Sigmoid colon (tissue), 7 donors: ENCODE measurements around the gene MAST4. TPM values are rescaled to one million over a fixed set of nuclear protein-coding genes. Genes with fewer than 3 reads are reported as not detected.

Source experiments
- DNase-seq: peaks from one replicate; pipeline ENCODE4 v3.0.0-alpha.2; 2019
- H3K27ac ChIP-seq, 4 donors: fragments of 200-600 bp; sonication (generic); one replicate each; pipeline ENCODE4 v1.5.1; 2016 to 2019; ENCODE audit warnings: mild to moderate bottlenecking in 1 of 4
- H3K27me3 ChIP-seq, 3 donors: fragments of 200-600 bp; sonication (generic); one replicate each; pipeline ENCODE4 v1.5.1; 2019; ENCODE audit warnings: mild to moderate bottlenecking in 1 of 3
- H3K36me3 ChIP-seq, 4 donors: fragments of 200-600 bp; sonication (generic); one replicate each; pipeline ENCODE4 v1.5.1; 2016 to 2019
- H3K4me1 ChIP-seq, 4 donors: fragments of 200-600 bp; sonication (generic); one replicate each; pipeline ENCODE4 v1.5.1; 2017 to 2019
- H3K4me3 ChIP-seq, 4 donors: fragments of 200-600 bp; sonication (generic); one replicate each; pipeline ENCODE4 v1.5.1; 2017 to 2019; ENCODE audit warnings: mild to moderate bottlenecking in 2 of 4, moderate library complexity in 1 of 4
- H3K9me3 ChIP-seq, 4 donors: fragments of 200-600 bp in 3 of 4; sonication (generic) in 3 of 4; one replicate each; pipeline versions ENCODE4 v1.5.1 to v1.6.1; 2013 to 2019
- CTCF ChIP-seq, 4 experiments: fragments of 450-650 bp in 3 of 4; fragments of 200-600 bp in 1 of 4; IDR thresholded peaks; one replicate each; pipeline ENCODE4 v1.5.1; 2016 to 2019; ENCODE audit warnings: antibody characterized with exemption in 4 of 4, mild to moderate bottlenecking in 3 of 4, moderate library complexity in 2 of 4
- EP300 ChIP-seq, 4 donors: sonication (generic); formaldehyde crosslinking; IDR thresholded peaks; one replicate each; pipeline ENCODE4 v1.6.1; 2017; ENCODE audit warnings: antibody characterized with exemption in 4 of 4
- POLR2A ChIP-seq, 2 donors: fragments of 450-650 bp; IDR thresholded peaks; one replicate each; pipeline ENCODE4 v1.6.1; 2016; ENCODE audit warnings: antibody characterized with exemption in 2 of 2, mild to moderate bottlenecking in 2 of 2, moderate library complexity in 2 of 2
- POLR2AphosphoS5 ChIP-seq, 4 donors: sonication (generic); formaldehyde crosslinking; IDR thresholded peaks; one replicate each; pipeline ENCODE4 v1.6.1; 2017; ENCODE audit warnings: antibody characterized with exemption in 4 of 4
- WGBS, 2 donors: extraction: QIAGEN DNeasy Blood & Tissue Kit; methylation state at CpG; one replicate each; pipeline ENCODE4 v1.1.7; 2013; 5-methylcytosine and 5-hydroxymethylcytosine counted together
- intact Hi-C: fragments of 100-400 bp; cut with DNase I; formaldehyde crosslinking; loops from one replicate; pipeline ENCODE4 v1.15.1; 2023
- polyA plus RNA-seq, 3 donors: library from polyadenylated mRNA; stranded (reverse); fragments of 200-250 nt; gene quantifications; one replicate each; pipeline ENCODE4 v1.2.3, GENCODE V29; 2013
- total RNA-seq, 4 donors: library from RNA; depleted of rRNA; stranded (reverse); fragments of >200 nt; gene quantifications; one replicate each; pipeline ENCODE4 v1.1.0, GENCODE V29; 2016
- donor health status: healthy with polysubstance abuse.
- donor health status: Bipolar disorder and iron deficiency.
- donor health status: healthy.

The MAST4 gene
- total and polyA plus RNA-seq, 7 donors = 1.6 to 30.7 (median 15.7) TPM

GRCh38 chr5:66824476-66824875 lies 228.3 kb downstream of the MAST4 start:
- TF ChIP-seq CTCF (IDR thresholded peaks at IDR 0.05) (no peak), EP300 (IDR thresholded peaks at IDR 0.05) (no peak), POLR2AphosphoS5 (IDR thresholded peaks at IDR 0.05) (no peak), POLR2A (IDR thresholded peaks at IDR 0.05) (no peak)
- H3K27ac ChIP-seq = no peak overlapping the region
- intact Hi-C loops = no loop called here
- no peak for DNase-seq
- no peaks in the 10 kb centered on the region for H3K9me3 ChIP-seq
- no peaks in the 10 kb centered on the region for H3K27me3 ChIP-seq
- 93 to 98% methylated on average over 4 of the region's 4 CpGs for WGBS, 2 donors
- peaks cover 0 to 14% (median 5%) of the 10 kb centered on the region in 4 donors for H3K4me1 ChIP-seq
- no peaks in the 10 kb centered on the region for H3K36me3 ChIP-seq
- no peak overlapping the region for H3K4me3 ChIP-seq

GRCh38 chr5:66826263-66826662 lies 230.1 kb downstream of the MAST4 start:
- H3K27me3 ChIP-seq = no peaks in the 10 kb centered on the region
- no peak for DNase-seq
- TF ChIP-seq POLR2A (IDR thresholded peaks at IDR 0.05) (no peak), POLR2AphosphoS5 (IDR thresholded peaks at IDR 0.05) (no peak)
- WGBS, 2 donors = 92 to 94% methylated on average over 7 of the region's 7 CpGs
- H3K9me3 ChIP-seq = no peaks in the 10 kb centered on the region
- peaks cover 0 to 15% (median 6%) of the 10 kb centered on the region in 4 donors for H3K4me1 ChIP-seq
- H3K27ac ChIP-seq = no peak overlapping the region
- no peak overlapping the region for H3K4me3 ChIP-seq
- no peaks in the 10 kb centered on the region for H3K36me3 ChIP-seq
- intact Hi-C loops = loop anchor here (5.0 kb wide), 1 partner anchor 131 kb away; no protein-coding TSS in a partner anchor

- no peak overlapping the region for H3K4me3 ChIP-seq
- 83 to 89% methylated on average over 3 of the region's 3 CpGs for WGBS, 2 donors
- no peaks in the 10 kb centered on the region for H3K27me3 ChIP-seq
- H3K36me3 ChIP-seq = no peaks in the 10 kb centered on the region
- intact Hi-C loops = loop anchor here (5.0 kb wide), 1 partner anchor 131 kb away; no protein-coding TSS in a partner anchor
- DNase-seq = no peak
- H3K4me1 ChIP-seq = peaks cover 0 to 15% (median 6%) of the 10 kb centered on the region in 4 donors
- TF ChIP-seq POLR2A (IDR thresholded peaks at IDR 0.05) (no peak), EP300 (IDR thresholded peaks at IDR 0.05) (no peak), CTCF (IDR thresholded peaks at IDR 0.05) (no peak), POLR2AphosphoS5 (IDR thresholded peaks at IDR 0.05) (no peak)
- no peak overlapping the region for H3K27ac ChIP-seq
- H3K9me3 ChIP-seq = no peaks in the 10 kb centered on the region
Observed at GRCh38 chr5:66826696-66827095, 230.5 kb downstream of the MAST4 start.

- Histone ChIP-seq H3K27me3 (no peaks in the 10 kb centered on the region), H3K36me3 (no peaks in the 10 kb centered on the region), H3K9me3 (no peaks in the 10 kb centered on the region), H3K4me3 (peak overlapping the region in 3 of 4 donors; percentile 34 to 51 (median 48)), H3K4me1 (peaks cover 0 to 15% (median 6%) of the 10 kb centered on the region in 4 donors), H3K27ac (peak overlapping the region in 1 of 4 donors; percentile 58)
- no peak for DNase-seq
- no peak for TF ChIP-seq POLR2AphosphoS5 (IDR thresholded peaks at IDR 0.05)
- TF ChIP-seq CTCF (IDR thresholded peaks at IDR 0.05) = no peak
- TF ChIP-seq POLR2A (IDR thresholded peaks at IDR 0.05) = no peak
- no peak for TF ChIP-seq EP300 (IDR thresholded peaks at IDR 0.05)
- intact Hi-C loops = loop anchor here (5.0 kb wide), 1 partner anchor 129 kb away; no protein-coding TSS in a partner anchor
- WGBS, 2 donors = 34 to 41% methylated on average over 5 of the region's 5 CpGs
Observed at GRCh38 chr5:66828046-66828547, 231.9 kb downstream of the MAST4 start.

- intact Hi-C loops = loop anchor here (5.0 kb wide), 1 partner anchor 129 kb away; no protein-coding TSS in a partner anchor
- Histone ChIP-seq H3K36me3 (no peaks in the 10 kb centered on the region), H3K4me3 (peak overlapping the region; percentile 21 to 51 (median 41)), H3K9me3 (no peaks in the 10 kb centered on the region), H3K4me1 (peaks cover 0 to 15% (median 6%) of the 10 kb centered on the region in 4 donors), H3K27ac (peak overlapping the region in 2 of 4 donors; percentile 22 to 58), H3K27me3 (no peaks in the 10 kb centered on the region)
- WGBS, 2 donors = 1 to 2% methylated on average over 21 of the region's 21 CpGs
- TF ChIP-seq POLR2AphosphoS5 (IDR thresholded peaks at IDR 0.05) = peak in 1 of 4 donors; percentile 78
- TF ChIP-seq CTCF (IDR thresholded peaks at IDR 0.05) = no peak
- DNase-seq = peak; percentile 80
Observed at GRCh38 chr5:66828548-66829357, 232.6 kb downstream of the MAST4 start.
